Measurements from ENCODE around the gene GLCE. TPM values are rescaled to one million over a fixed set of nuclear protein-coding genes. Genes with fewer than 3 reads are reported as not detected.

Gene GLCE
- total and polyA plus RNA-seq, 7 donors, result 2.5 to 6.0 (median 4.2) TPM

GRCh38 chr15:69117431-69117871 is 43.0 kb upstream of the GLCE start:
- ATAC-seq (peak in 1 of 4 donors; percentile 13), DNase-seq (no peak)
- Histone ChIP-seq H3K4me3 (no peak overlapping the region), H3K27me3 (ENCODE audit: insufficient read depth in 3 of 3, low read length in 2 of 3) (peaks cover 0 to 24% (median 6%) of the 10 kb centered on the region in 3 donors), H3K4me1 (no peaks in the 10 kb centered on the region), H3K9me3 (no peaks in the 10 kb centered on the region), H3K36me3 (ENCODE audit: insufficient read depth in 1 of 2, low read depth in 1 of 2) (no peaks in the 10 kb centered on the region), H3K27ac (no peak overlapping the region)
- intact Hi-C loops (cut with DNase I), result no loop called here
- no peak for TF ChIP-seq CTCF (IDR thresholded peaks at IDR 0.05)
- WGBS, 3 donors, result 21 to 32% (median 29%) methylated on average over 7 of the region's 7 CpGs

DNA sequence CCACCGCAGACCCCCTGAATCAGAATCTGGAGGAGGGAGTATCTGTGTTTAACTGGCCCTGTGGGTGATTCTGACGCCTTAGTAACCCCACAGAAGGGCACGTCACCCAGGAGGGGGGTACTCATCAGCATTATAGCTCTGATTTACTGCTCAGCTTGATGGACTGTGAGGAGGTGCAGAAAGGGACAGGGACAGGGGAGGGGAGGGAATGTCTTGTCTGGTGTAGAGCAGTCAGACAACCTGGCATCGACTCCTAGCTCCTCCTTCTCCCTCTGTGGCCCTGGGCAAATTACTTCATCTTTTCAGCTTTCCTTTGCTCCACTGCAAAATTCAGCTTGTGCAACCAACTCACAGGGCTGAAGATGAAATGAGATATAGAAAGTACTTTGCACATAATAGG is 42.3 kb upstream of the GLCE start:
- DNase-seq, result no peak
- ATAC-seq, result no peak
- H3K36me3 ChIP-seq (ENCODE audit: insufficient read depth in 1 of 2, low read depth in 1 of 2), result no peaks in the 10 kb centered on the region

GRCh38 chr15:69119001-69119400 is 41.4 kb upstream of the GLCE start:
- Histone ChIP-seq H3K27me3 (ENCODE audit: insufficient read depth in 3 of 3, low read length in 2 of 3) (peaks cover 0 to 23% (median 4%) of the 10 kb centered on the region in 3 donors), H3K36me3 (ENCODE audit: insufficient read depth in 1 of 2, low read depth in 1 of 2) (no peaks in the 10 kb centered on the region), H3K27ac (no peak overlapping the region), H3K4me3 (no peak overlapping the region), H3K4me1 (no peaks in the 10 kb centered on the region), H3K9me3 (no peaks in the 10 kb centered on the region)
- intact Hi-C loops (cut with DNase I), result no loop called here
- no peak for ATAC-seq
- WGBS, 3 donors, result 62 to 74% (median 70%) methylated on average over 2 of the region's 2 CpGs
- no peak for TF ChIP-seq CTCF (IDR thresholded peaks at IDR 0.05)
- DNase-seq, result no peak

More for the DNA sequence above, 42.3 kb upstream of the GLCE start:
- intact Hi-C loops (cut with DNase I), result no loop called here
- Histone ChIP-seq H3K4me3 (no peak overlapping the region), H3K9me3 (no peaks in the 10 kb centered on the region), H3K27me3 (ENCODE audit: insufficient read depth in 3 of 3, low read length in 2 of 3) (peaks cover 0 to 24% (median 6%) of the 10 kb centered on the region in 3 donors), H3K27ac (no peak overlapping the region), H3K4me1 (no peaks in the 10 kb centered on the region)
- WGBS, 3 donors, result 41 to 59% (median 46%) methylated on average over 4 of the region's 4 CpGs
- TF ChIP-seq CTCF (IDR thresholded peaks at IDR 0.05), result no peak

DNA sequence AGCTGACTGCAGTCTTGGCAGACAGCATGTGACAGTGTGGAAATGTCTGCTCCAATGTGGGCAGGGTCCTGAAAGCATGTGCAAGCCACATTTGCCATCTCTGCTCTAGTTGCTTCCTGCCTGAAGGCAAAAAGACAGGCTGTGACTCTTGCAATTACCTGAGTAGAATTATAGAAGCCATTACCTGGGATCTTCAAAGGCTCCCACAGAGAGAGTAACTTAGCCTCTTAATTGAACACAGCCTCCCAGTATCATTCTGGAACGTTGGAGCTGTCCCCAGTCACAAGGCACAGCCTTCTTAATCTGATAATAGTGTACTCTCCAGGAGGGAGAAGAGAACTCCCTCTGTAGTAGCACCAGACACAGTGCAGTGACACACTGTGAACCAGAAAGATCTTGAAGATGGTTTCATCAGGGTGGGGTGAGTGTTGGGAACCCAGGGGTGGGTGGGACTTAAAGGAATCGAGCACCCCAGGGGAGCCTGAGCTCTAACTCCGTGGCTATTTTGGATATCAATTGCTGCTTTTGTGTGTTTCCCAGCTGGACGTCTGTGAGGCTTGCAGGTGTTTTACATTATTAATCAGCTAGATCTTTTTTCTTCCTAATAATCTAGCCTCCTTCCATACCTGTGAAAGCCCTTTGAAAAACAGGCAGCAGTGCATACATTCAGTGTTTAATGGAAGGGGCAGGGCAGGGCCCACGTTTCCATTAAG is 40.6 kb upstream of the GLCE start:
- WGBS, 3 donors, result 52 to 57% (median 55%) methylated on average over 5 of the region's 5 CpGs
- H3K4me3 ChIP-seq, result no peak overlapping the region
- no peaks in the 10 kb centered on the region for H3K4me1 ChIP-seq
- TF ChIP-seq CTCF (IDR thresholded peaks at IDR 0.05), result no peak
- peaks cover 0 to 18% (median 4%) of the 10 kb centered on the region in 3 donors for H3K27me3 ChIP-seq (ENCODE audit: insufficient read depth in 3 of 3, low read length in 2 of 3)
- no peaks in the 10 kb centered on the region for H3K36me3 ChIP-seq (ENCODE audit: insufficient read depth in 1 of 2, low read depth in 1 of 2)
- ATAC-seq (no peak), DNase-seq (no peak)
- intact Hi-C loops (cut with DNase I), result no loop called here
- H3K27ac ChIP-seq, result no peak overlapping the region
- no peaks in the 10 kb centered on the region for H3K9me3 ChIP-seq

DNA sequence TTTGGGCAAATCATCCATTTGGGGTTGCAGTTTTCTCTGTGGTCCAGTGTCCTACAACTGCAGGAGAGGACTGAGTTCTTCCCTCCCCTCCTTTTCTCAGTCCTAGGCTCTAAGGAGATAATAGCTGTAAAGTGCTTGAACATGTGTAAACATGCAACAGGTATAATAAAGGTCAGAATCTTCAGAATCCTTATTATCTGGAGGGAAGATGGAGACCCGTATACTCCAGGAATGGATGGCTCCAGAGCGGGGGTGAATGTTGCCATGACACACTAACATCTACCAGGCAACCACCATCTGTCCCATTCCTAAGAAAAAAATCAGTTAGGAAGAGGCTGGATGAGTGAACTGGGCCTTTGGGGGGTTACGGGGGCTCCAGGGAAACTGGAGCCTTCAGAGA is 39.7 kb upstream of the GLCE start:
- Histone ChIP-seq H3K27me3 (ENCODE audit: insufficient read depth in 3 of 3, low read length in 2 of 3) (peaks cover 0 to 9% (median 2%) of the 10 kb centered on the region in 3 donors), H3K4me1 (no peaks in the 10 kb centered on the region), H3K27ac (no peak overlapping the region), H3K36me3 (ENCODE audit: insufficient read depth in 1 of 2, low read depth in 1 of 2) (no peaks in the 10 kb centered on the region), H3K4me3 (no peak overlapping the region), H3K9me3 (no peaks in the 10 kb centered on the region)
- no peak for TF ChIP-seq CTCF (IDR thresholded peaks at IDR 0.05)
- DNase-seq, result no peak
- no peak for ATAC-seq
- 92 to 98% (median 93%) methylated on average over 3 of the region's 3 CpGs for WGBS, 3 donors
- intact Hi-C loops (cut with DNase I), result no loop called here
